ENCODE measurements around the gene SFRP5. TPM values are rescaled to one million over a fixed set of nuclear protein-coding genes. Genes with fewer than 3 reads are reported as not detected.

SFRP5 gene
- total RNA-seq, 1 donor from 2014 or later, result 0.16 TPM

DNA sequence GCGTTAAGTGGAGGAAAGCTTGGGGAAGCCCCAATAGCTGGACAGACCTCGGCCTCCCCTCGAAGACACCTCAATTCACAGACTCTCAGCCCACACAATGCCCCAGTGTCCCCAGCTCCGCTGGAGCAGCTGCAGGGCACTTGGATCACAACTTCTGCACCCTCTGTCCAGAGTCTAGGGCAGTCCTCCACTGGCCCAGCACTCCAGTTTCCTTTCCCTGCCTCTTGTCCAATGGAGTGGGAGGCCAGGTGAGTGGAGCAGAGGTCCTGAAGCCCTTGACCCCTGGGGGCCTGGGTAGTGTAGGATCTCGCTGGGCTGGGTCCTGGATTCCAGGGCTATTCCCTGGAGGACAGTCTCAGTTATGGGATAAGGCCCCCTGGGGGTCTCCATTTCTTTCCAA lies 11.9 kb downstream of the SFRP5 start:
- Histone ChIP-seq H3K27ac (ENCODE audit: low read depth, low read length) (no peak overlapping the region), H3K9ac (ENCODE audit: low read length) (no peak overlapping the region), H3K36me3 (ENCODE audit: insufficient read depth, low read length) (peaks cover 2% of the 10 kb centered on the region), H3K4me3 (ENCODE audit: insufficient read depth, low read depth, low read length) (no peak overlapping the region), H2AFZ (ENCODE audit: low read depth, low read length) (no peak overlapping the region), H3K9me3 (ENCODE audit: insufficient read depth, low read depth, low read length) (no peaks in the 10 kb centered on the region), H3K4me2 (ENCODE audit: low read length) (no peak overlapping the region), H3K4me1 (ENCODE audit: insufficient read depth, low read length) (no peaks in the 10 kb centered on the region), H3K27me3 (ENCODE audit: insufficient read depth, low read length) (no peaks in the 10 kb centered on the region), H3K79me2 (ENCODE audit: insufficient read depth, low read length) (no peaks in the 10 kb centered on the region), H4K20me1 (ENCODE audit: insufficient read depth, low read length) (peaks cover 22% of the 10 kb centered on the region)
- H3K27ac Mint-ChIP-seq (ENCODE audit: unreplicated experiment), result peak overlapping the region; percentile 18
- no peak for DNase-seq (ENCODE audit: low read depth)
- no peak overlapping the region for H3K4me3 Mint-ChIP-seq (ENCODE audit: unreplicated experiment)
- H3K27me3 Mint-ChIP-seq (ENCODE audit: low read depth, unreplicated experiment), result no peaks in the 10 kb centered on the region
- H3K9me3 Mint-ChIP-seq (ENCODE audit: unreplicated experiment), result no peaks in the 10 kb centered on the region
- H3K4me1 Mint-ChIP-seq (ENCODE audit: low read depth, unreplicated experiment), result peaks cover 24% of the 10 kb centered on the region
- no peak for FAIRE-seq
- peaks cover 15% of the 10 kb centered on the region for H3K36me3 Mint-ChIP-seq (ENCODE audit: low read depth, unreplicated experiment)
- no peak for TF ChIP-seq EZH2 (IDR thresholded peaks at IDR 0.05; ENCODE audit: insufficient read depth, low read length)
- TF ChIP-seq, protein P1, sequence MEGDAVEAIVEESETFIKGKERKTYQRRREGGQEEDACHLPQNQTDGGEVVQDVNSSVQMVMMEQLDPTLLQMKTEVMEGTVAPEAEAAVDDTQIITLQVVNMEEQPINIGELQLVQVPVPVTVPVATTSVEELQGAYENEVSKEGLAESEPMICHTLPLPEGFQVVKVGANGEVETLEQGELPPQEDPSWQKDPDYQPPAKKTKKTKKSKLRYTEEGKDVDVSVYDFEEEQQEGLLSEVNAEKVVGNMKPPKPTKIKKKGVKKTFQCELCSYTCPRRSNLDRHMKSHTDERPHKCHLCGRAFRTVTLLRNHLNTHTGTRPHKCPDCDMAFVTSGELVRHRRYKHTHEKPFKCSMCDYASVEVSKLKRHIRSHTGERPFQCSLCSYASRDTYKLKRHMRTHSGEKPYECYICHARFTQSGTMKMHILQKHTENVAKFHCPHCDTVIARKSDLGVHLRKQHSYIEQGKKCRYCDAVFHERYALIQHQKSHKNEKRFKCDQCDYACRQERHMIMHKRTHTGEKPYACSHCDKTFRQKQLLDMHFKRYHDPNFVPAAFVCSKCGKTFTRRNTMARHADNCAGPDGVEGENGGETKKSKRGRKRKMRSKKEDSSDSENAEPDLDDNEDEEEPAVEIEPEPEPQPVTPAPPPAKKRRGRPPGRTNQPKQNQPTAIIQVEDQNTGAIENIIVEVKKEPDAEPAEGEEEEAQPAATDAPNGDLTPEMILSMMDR (IDR thresholded peaks at IDR 0.05; ENCODE audit: insufficient read depth, low read depth, low read length), result no peak

DNA sequence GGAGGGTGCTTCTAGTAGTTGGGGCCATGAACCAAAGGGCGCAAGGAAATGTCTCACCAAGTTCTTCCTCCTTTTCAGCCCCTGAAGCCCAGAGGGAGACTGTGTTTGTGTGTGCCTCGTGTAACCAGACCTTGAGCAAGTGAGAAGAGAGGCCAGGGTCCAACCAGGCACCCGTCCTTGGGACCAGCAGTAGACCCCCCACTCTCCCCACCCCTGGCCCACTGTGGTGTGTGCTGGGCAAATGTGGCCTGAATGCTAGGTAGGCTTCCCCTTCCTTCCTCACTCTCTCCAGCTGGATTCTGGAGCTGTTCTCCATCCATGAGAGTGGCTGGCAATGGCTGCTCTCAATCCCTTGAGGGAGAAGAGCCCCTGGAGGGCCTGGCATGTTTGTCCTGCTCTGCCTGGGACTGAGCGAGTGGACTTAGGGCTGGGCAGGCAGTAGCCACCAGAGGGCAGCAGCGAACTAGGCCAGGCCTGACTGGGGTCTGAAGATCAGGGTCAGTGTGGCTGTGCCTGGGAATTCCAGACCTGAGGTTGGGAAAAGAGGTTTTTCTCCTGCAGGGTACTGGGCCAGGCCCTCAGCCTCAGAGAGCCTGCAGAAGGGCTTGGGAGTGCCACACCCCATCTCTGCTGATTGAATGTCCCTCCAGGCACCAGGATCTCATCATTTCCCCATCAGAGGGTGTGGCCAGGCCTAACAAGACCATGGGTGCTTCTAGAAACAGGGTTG lies 12.5 kb downstream of the SFRP5 start:
- Mint-ChIP-seq H3K27me3 (ENCODE audit: low read depth, unreplicated experiment) (no peaks in the 10 kb centered on the region), H3K27ac (ENCODE audit: unreplicated experiment) (peak overlapping the region; percentile 18), H3K4me1 (ENCODE audit: low read depth, unreplicated experiment) (peaks cover 19% of the 10 kb centered on the region), H3K36me3 (ENCODE audit: low read depth, unreplicated experiment) (peaks cover 18% of the 10 kb centered on the region), H3K4me3 (ENCODE audit: unreplicated experiment) (no peak overlapping the region), H3K9me3 (ENCODE audit: unreplicated experiment) (no peaks in the 10 kb centered on the region)
- DNase-seq (ENCODE audit: low read depth), result peak; percentile 22
- FAIRE-seq, result no peak
- no peaks in the 10 kb centered on the region for H3K27me3 ChIP-seq (ENCODE audit: insufficient read depth, low read length)
- H3K4me3 ChIP-seq (ENCODE audit: insufficient read depth, low read depth, low read length), result no peak overlapping the region
- H3K27ac ChIP-seq (ENCODE audit: low read depth, low read length), result no peak overlapping the region
- no peaks in the 10 kb centered on the region for H3K4me1 ChIP-seq (ENCODE audit: insufficient read depth, low read length)
- H3K9me3 ChIP-seq (ENCODE audit: insufficient read depth, low read depth, low read length), result no peaks in the 10 kb centered on the region
- H2AFZ ChIP-seq (ENCODE audit: low read depth, low read length), result no peak overlapping the region
- H3K4me2 ChIP-seq (ENCODE audit: low read length), result no peak overlapping the region
- H4K20me1 ChIP-seq (ENCODE audit: insufficient read depth, low read length), result peaks cover 22% of the 10 kb centered on the region
- peaks cover 8% of the 10 kb centered on the region for H3K36me3 ChIP-seq (ENCODE audit: insufficient read depth, low read length)
- H3K79me2 ChIP-seq (ENCODE audit: insufficient read depth, low read length), result no peaks in the 10 kb centered on the region
- H3K9ac ChIP-seq (ENCODE audit: low read length), result no peak overlapping the region
- TF ChIP-seq, protein P1 (IDR thresholded peaks at IDR 0.05; ENCODE audit: insufficient read depth, low read depth, low read length), result peak; percentile 76
- TF ChIP-seq EZH2 (IDR thresholded peaks at IDR 0.05; ENCODE audit: insufficient read depth, low read length), result no peak

DNA sequence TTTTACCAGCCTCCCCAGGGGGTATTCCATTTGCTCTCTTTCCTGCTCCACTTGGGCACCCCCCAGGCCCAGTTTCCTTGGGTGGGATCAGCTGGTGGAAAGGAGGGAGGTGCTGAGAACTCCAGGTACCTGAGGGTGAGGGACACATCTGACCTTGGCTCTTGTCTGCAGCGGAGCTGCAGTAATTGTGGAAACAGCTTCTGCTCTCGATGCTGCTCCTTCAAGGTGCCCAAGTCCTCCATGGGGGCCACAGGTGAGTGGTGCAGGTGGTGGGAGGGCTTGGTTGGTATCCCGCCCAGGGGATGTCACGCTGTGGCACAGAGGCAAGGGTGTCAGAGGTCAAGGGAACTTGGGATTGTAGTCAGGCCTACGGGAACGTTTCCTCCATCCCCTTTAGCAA lies 14.3 kb downstream of the SFRP5 start:
- H3K36me3 Mint-ChIP-seq (ENCODE audit: low read depth, unreplicated experiment), result peaks cover 29% of the 10 kb centered on the region
- no peaks in the 10 kb centered on the region for H3K9me3 Mint-ChIP-seq (ENCODE audit: unreplicated experiment)
- Histone ChIP-seq H3K4me1 (ENCODE audit: insufficient read depth, low read length) (no peaks in the 10 kb centered on the region), H4K20me1 (ENCODE audit: insufficient read depth, low read length) (peaks cover 20% of the 10 kb centered on the region), H3K4me2 (ENCODE audit: low read length) (no peak overlapping the region), H3K27me3 (ENCODE audit: insufficient read depth, low read length) (no peaks in the 10 kb centered on the region), H2AFZ (ENCODE audit: low read depth, low read length) (no peak overlapping the region), H3K27ac (ENCODE audit: low read depth, low read length) (no peak overlapping the region), H3K4me3 (ENCODE audit: insufficient read depth, low read depth, low read length) (no peak overlapping the region), H3K9me3 (ENCODE audit: insufficient read depth, low read depth, low read length) (no peaks in the 10 kb centered on the region), H3K36me3 (ENCODE audit: insufficient read depth, low read length) (peaks cover 15% of the 10 kb centered on the region), H3K9ac (ENCODE audit: low read length) (no peak overlapping the region), H3K79me2 (ENCODE audit: insufficient read depth, low read length) (no peaks in the 10 kb centered on the region)
- H3K4me1 Mint-ChIP-seq (ENCODE audit: low read depth, unreplicated experiment), result peaks cover 6% of the 10 kb centered on the region
- no peak overlapping the region for H3K4me3 Mint-ChIP-seq (ENCODE audit: unreplicated experiment)
- H3K27ac Mint-ChIP-seq (ENCODE audit: unreplicated experiment), result no peak overlapping the region
- FAIRE-seq (no peak), DNase-seq (ENCODE audit: low read depth) (no peak)
- TF ChIP-seq, protein P1 (IDR thresholded peaks at IDR 0.05; ENCODE audit: insufficient read depth, low read depth, low read length), result no peak
- no peak for TF ChIP-seq EZH2 (IDR thresholded peaks at IDR 0.05; ENCODE audit: insufficient read depth, low read length)
- H3K27me3 Mint-ChIP-seq (ENCODE audit: low read depth, unreplicated experiment), result no peaks in the 10 kb centered on the region

All from astrocyte (in vitro differentiated cells and primary cell).